ENCODE data around the gene MINK1. TPM values are rescaled to one million over a fixed set of nuclear protein-coding genes. Genes with fewer than 3 reads are reported as not detected.
A peak's percentile ranks its signal among the peaks of the same experiment; 100 is the strongest.
"Not testable (repeated sequence)": the region's sequence is repeated elsewhere in the genome, so short reads cannot be mapped to it uniquely, and the experiment has no call there.

Gene MINK1
- total RNA-seq, 1 experiment from 2014 or later = 28.7 TPM

- no peak for DNase-seq (ENCODE audit: low read depth)
Measured at GRCh38 chr17:4899341-4900230, 66.4 kb downstream of the MINK1 start, which contains the start of gene C17orf107. Gene C17orf107, plus strand, starts transcription at chr17:4899536. Its CDS starts 227 bp downstream, at chr17:4899763.

DNA sequence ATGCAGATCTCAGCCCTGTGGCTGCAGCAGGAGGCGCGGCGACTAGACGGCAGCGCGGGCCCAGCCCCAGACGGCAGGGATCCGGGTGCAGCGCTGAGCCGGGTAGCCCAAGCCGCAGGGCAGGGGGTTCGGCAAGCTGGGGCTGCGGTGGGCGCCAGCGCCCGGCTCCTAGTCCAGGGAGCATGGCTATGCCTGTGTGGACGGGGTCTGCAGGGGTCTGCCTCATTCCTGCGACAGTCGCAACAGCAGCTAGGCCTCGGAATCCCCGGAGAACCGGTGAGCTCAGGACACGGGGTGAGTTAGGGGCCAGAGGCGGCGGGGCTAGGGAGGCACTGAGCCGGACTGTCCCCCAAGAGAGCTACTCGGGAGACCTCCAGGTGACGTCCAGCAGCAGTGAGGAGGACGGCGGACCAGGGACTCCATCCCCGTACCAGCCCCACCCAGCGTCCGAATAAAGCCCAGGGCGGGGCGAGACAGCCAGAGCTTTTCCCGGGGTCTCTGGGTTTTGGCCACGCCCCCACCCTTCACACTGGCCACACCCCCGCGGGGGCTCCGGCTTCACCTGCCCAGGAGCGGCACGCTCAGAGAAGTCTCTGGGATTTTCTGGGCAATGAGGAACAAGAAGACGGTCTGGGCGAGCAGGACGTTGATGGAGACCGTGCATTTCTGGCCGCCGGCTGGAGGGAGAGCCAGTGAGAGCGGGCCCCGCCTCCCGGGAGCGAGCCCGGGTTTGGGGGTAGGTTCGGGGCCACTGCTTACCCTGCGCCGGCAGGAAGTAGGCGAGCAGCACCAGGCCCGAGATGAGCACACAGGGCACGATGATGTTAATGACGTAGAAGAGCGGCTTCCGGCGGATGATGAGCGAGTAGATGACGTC, 67.3 kb downstream of the MINK1 start:
- DNase-seq (ENCODE audit: low read depth) = no peak

DNA sequence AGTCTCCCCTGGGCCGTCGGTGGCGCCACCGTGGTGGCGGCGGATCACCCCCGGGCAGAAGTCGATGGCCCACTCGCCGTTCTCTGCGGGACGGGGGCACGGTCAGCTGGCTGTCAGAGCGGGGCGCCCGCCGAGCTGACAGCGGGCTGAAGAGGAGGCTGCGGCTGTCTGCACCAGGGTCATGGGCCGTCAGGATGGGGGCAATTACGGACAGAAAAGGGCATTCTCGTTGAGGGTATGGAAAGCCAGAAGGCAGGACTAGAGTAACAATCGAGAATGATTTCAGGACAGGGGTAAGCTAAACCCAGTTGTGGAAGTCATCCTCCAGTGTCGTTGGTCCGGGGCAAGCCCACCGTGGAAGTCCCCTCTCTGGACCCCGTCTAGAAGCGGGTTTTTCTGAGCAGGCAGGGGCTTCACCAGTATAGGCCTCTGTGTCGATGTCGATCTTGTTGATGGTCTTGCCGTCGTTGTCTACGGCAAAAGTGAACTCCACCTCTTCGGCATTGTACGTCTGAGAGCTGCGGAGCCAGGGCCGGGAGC, 68.0 kb downstream of the MINK1 start:
- DNase-seq (ENCODE audit: low read depth) = no peak

DNA sequence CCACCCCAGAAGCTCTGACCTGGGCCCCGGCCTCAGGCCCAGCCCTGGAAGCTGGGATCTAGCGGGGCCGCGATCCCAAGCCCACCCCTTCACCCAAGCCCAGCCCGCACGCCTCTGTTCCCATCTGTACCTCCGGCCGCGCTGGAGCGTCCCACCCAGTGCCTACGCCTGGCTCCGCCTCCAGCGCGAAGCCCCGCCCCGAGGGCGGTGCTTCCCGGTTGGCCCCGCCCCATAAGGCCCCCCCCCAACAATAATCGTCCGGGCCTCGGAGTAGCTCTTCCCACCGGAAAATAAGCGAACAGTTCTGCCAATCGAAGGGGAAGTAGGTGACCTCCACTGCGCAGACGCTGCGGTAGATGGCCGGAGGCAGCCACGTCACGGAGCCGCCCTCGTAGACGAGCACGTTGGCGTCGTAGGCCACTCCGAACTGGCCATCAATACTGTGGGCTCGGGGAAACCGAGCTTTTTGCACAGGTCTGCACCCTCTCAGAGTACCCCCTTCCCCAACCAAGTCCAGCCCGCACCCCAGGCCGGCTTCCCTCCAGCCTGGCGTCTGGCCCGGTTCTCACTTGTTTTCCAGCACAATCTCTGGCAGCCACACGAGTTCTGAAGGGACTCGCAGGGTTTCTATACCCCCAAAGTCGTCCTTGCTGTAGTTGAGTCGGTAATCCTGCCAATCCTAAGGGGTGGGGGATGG, 68.7 kb downstream of the MINK1 start:
- no peak for DNase-seq (ENCODE audit: low read depth)

GRCh38 chr17:4902540-4902939, 69.4 kb downstream of the MINK1 start:
- DNase-seq (ENCODE audit: low read depth) = no peak

- DNase-seq (ENCODE audit: low read depth) = peak; percentile 70
Measured at GRCh38 chr17:4903051-4903818, 70.1 kb downstream of the MINK1 start, which contains the start of gene CHRNE. Gene CHRNE, minus strand, starts transcription at chr17:4903098. Its CDS starts 35 bp downstream, at chr17:4903063.

- DNase-seq (ENCODE audit: low read depth) = not testable (repeated sequence)
Measured at GRCh38 chr17:4906642-4907041, 73.5 kb downstream of the MINK1 start.

GRCh38 chr17:4908301-4908700, 75.2 kb downstream of the MINK1 start:
- peak; percentile 41 for DNase-seq (ENCODE audit: low read depth)

DNA sequence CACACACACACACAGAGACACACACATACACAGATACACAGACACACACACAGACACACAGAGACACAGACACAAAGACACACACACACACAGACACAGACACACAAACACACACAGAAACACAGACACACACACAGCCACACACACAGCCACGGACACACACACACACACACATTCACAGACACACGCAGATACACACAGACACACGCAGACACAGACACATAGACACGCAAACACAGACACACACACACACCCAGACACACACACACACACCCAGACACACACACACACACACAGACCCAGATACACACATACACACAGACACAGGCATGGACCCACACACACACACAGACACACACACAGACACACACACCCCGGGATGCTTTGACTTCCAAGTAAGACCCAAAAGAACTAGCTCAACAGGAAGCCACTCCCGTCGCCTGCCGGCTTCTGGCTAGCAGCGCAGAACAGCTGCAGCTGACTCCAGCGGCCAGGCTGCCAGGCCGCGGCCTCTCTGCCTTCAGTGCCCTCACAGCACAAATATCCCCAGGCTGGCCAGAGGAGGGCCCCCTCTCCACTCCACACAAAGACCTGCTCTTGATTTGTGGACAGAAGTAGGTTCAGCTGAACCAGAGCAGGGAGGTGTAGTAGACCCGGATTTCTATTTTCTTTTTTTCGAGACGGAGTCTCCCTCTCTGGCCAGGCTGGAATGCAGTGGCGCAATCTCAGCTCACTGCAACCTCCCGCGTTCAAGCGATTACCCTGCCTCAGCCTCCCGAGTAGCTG, 75.8 kb downstream of the MINK1 start:
- peak; percentile 85 for DNase-seq (ENCODE audit: low read depth)

- peak; percentile 24 for DNase-seq (ENCODE audit: low read depth)
Measured at GRCh38 chr17:4913994-4914393, 80.9 kb downstream of the MINK1 start.

- DNase-seq (ENCODE audit: low read depth) = not testable (repeated sequence)
Measured at GRCh38 chr17:4914551-4914950, 81.4 kb downstream of the MINK1 start.

DNA sequence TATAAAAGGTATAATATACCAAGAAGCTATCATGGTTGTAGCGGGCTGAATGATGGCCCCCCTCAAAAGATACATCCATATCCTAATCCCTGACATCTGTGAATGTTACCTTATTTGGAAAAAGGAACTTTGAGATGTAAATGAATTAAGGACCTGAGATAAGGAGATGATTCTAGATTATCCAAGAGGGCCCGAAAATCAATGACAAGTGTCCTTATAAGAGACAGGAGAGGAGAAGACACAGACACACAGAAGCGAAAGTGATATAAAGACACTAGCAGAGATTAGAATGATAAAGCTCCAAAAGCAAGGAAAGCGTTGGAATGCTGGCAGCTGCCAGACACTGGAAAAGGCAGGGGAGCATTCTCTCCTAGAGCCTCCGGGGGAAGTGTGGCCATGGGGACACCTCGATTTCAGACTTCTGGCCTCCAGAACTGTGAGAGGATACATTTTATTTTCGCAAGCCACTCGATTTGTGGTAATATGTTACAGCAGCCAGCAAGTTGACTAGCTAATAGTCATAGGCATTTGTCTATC, 86.4 kb downstream of the MINK1 start:
- DNase-seq (ENCODE audit: low read depth) = no peak

- no peak for DNase-seq (ENCODE audit: low read depth)
Measured at GRCh38 chr17:4920351-4921048, 87.4 kb downstream of the MINK1 start.

GRCh38 chr17:4921320-4921719, 88.2 kb downstream of the MINK1 start:
- no peak for DNase-seq (ENCODE audit: low read depth)

DNA sequence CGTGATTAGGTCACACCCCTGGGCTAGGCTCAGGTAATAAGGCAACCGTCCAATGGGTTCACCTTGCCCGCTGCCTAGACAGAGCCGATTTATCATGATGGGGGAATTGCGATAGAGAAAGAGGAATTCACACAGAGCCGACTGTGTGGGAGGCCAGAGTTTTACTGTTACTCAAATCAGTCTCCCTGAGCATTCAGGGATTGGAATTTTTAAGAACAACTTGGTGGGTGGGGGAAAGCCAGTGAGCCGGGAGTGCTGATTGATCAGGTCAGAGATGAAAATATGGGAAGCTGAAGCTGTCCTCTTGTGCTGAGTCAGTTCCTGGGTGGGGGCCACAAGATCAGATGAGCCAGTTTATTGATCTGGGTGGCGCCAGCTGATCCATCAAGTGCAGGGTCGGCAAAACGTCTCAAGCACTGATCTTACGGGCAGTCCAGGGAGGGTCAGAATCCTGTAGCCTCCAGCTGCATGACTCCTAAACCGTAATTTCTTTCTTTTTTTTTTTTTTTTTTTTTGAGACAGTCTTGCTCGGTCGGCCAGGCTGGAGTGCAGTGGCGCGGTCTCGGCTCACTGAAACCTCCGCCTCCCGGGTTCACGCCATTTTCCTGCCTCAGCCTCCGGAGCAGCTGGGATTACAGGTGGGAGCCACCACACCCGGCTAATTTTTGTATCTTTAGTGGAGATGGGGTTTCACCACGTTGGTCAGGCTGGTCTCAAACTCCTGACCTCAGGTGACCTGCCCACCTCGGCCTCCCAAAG, 93.6 kb downstream of the MINK1 start:
- DNase-seq (ENCODE audit: low read depth) = not testable (repeated sequence)

DNA sequence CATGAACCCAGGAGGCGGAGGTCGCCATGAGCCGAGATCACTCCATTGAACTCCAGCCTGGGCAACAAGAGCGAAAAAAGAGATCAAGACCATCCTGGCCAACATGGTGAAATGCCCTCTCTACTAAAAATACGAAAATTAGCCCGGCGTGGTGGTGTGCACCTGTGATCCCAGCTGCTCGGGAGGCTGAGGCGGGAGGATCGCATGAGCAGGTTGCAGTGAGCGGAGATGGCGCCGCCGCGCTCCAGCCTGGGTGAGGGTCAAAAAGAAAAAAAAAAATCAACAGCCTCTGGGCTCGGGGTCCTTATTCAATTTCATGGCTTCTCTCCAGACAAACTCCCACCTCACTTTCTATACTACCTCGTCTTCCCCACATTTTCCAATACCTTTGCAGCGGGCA, 95.7 kb downstream of the MINK1 start:
- no peak for DNase-seq (ENCODE audit: low read depth)

- DNase-seq (ENCODE audit: low read depth) = peak; percentile 26
Measured at GRCh38 chr17:4931963-4932362, 98.8 kb downstream of the MINK1 start, which contains the start of gene GP1BA. Gene GP1BA, plus strand, starts transcription at chr17:4932277. Its CDS starts 328 bp downstream, at chr17:4932605.

GRCh38 chr17:4932756-4933155, 99.6 kb downstream of the MINK1 start:
- DNase-seq (ENCODE audit: low read depth) = no peak

Data from M059J (cell line).